Endothelial cell of umbilical vein (primary cell): ENCODE results near the gene GOLGA2. TPM values are rescaled to one million over a fixed set of nuclear protein-coding genes. Genes with fewer than 3 reads are reported as not detected.

Source experiments
- microRNA counts: library from miRNA; unstranded; fragments of <30 nt; microRNA quantifications from one replicate; lab custom pipeline; 2016
- microRNA-seq: library from miRNA; unstranded; fragments of <30 nt; microRNA quantifications from one replicate; pipeline ENCODE4 v1.2.0, GENCODE V29; 2021; ENCODE audit warnings: borderline number of aligned reads, borderline replicate concordance
- polyA plus RNA-seq, 4 experiments: library from polyadenylated mRNA; depleted of rRNA in 3 of 4; stranded (reverse) in 3 of 4; unstranded in 1 of 4; fragments of >200 nt; gene quantifications; 2 replicates each; pipeline versions ENCODE4 v1.2.1 to v1.2.3, GENCODE V29; 2011 to 2012; ENCODE audit warnings: missing spikeins in 1 of 4
- small RNA-seq: library from RNA; depleted of rRNA; stranded (forward); fragments of <200 nt; gene quantifications from one replicate; pipeline ENCODE3, GENCODE V24; 2012; ENCODE audit warnings: low replicate concordance, low read depth; ENCODE audit not compliant: insufficient read depth, insufficient read length
- total RNA-seq: library from RNA; stranded (reverse); gene quantifications from 2 replicates; pipeline ENCODE4 v1.2.3, GENCODE V29; 2021

The GOLGA2 gene
- total and polyA plus RNA-seq, 2 donors (not counting 3 experiments of a cell fraction or from before 2014, with no cell fraction given): 52.3 to 114 TPM

MicroRNAs within 50 kb of the gene (microRNA counts, 767-probe panel; counts per million panel counts)
- 723 counts per million, percentile 96 among the panel's probes with 10 or more counts for microRNA hsa-miR-199b-5p (lab: Ali Mortazavi, UCI)
- microRNA hsa-miR-3154 (lab: Ali Mortazavi, UCI): 723 counts per million, percentile 96 among the panel's probes with 10 or more counts

Small RNAs within 50 kb of the gene (microRNA-seq; reads per million reads assigned to microRNA genes)
- gene MIR199B (1.5 reads per million), gene MIR3154 (not detected)

Small RNAs within 50 kb of the gene (small RNA-seq; reads per million reads assigned to genes)
- gene MIR199B: not detected
- not detected for gene MIR3154

Other genes with a start within 250 kb of the GOLGA2 start
- gene NAIF1, start 208.7 kb downstream of the GOLGA2 start, total RNA-seq: 8.2 and 9.7 TPM in 2 replicates
- gene NAIF1, start 208.7 kb downstream of the GOLGA2 start, polyA plus RNA-seq: 9.7 and 10.1 TPM in 2 replicates
- 20.1 and 20.2 TPM in 2 replicates for gene SLC25A25, start 207.8 kb downstream of the GOLGA2 start, total RNA-seq
- 14.2 and 18.1 TPM in 2 replicates for gene SLC25A25, start 207.8 kb downstream of the GOLGA2 start, polyA plus RNA-seq
- gene PTGES2, start 148.3 kb downstream of the GOLGA2 start, total RNA-seq: 64.2 and 69.6 TPM in 2 replicates
- gene PTGES2, start 148.3 kb downstream of the GOLGA2 start, polyA plus RNA-seq: 69.8 and 69.9 TPM in 2 replicates
- not detected in 2 replicates for gene LCN2, start 126.6 kb downstream of the GOLGA2 start, total RNA-seq
- gene LCN2, start 126.6 kb downstream of the GOLGA2 start, polyA plus RNA-seq: not detected in 2 replicates
- gene BBLN, start 115.7 kb downstream of the GOLGA2 start, total RNA-seq: 51.0 and 53.2 TPM in 2 replicates
- 124 and 206 TPM in 2 replicates for gene BBLN, start 115.7 kb downstream of the GOLGA2 start, polyA plus RNA-seq
- gene CIZ1, start 84.4 kb downstream of the GOLGA2 start, total RNA-seq: 143 and 150 TPM in 2 replicates
- gene CIZ1, start 84.4 kb downstream of the GOLGA2 start, polyA plus RNA-seq: 88.3 and 97.2 TPM in 2 replicates
- 2.9 and 7.9 TPM in 2 replicates for gene DNM1, start 72.6 kb downstream of the GOLGA2 start, total RNA-seq
- 0.59 TPM in 2 replicates for gene DNM1, start 72.6 kb downstream of the GOLGA2 start, polyA plus RNA-seq
- 21.2 and 25.2 TPM in 2 replicates for gene SWI5, start 269 bp upstream of the GOLGA2 start, total RNA-seq
- gene SWI5, start 269 bp upstream of the GOLGA2 start, polyA plus RNA-seq: 58.0 and 62.0 TPM in 2 replicates
- 35.4 and 39.3 TPM in 2 replicates for gene TRUB2, start 46.4 kb upstream of the GOLGA2 start, total RNA-seq
- 17.6 and 21.1 TPM in 2 replicates for gene TRUB2, start 46.4 kb upstream of the GOLGA2 start, polyA plus RNA-seq
- 44.4 and 46.6 TPM in 2 replicates for gene COQ4, start 46.8 kb upstream of the GOLGA2 start, total RNA-seq
- gene COQ4, start 46.8 kb upstream of the GOLGA2 start, polyA plus RNA-seq: 78.1 and 83.2 TPM in 2 replicates
- gene SLC27A4, start 64.5 kb upstream of the GOLGA2 start, total RNA-seq: 35.0 and 36.9 TPM in 2 replicates
- gene SLC27A4, start 64.5 kb upstream of the GOLGA2 start, polyA plus RNA-seq: 29.9 and 31.8 TPM in 2 replicates
- 100 and 101 TPM in 2 replicates for gene URM1, start 95.4 kb upstream of the GOLGA2 start, total RNA-seq
- 86.5 and 98.7 TPM in 2 replicates for gene URM1, start 95.4 kb upstream of the GOLGA2 start, polyA plus RNA-seq
- gene CERCAM, start 144.8 kb upstream of the GOLGA2 start, total RNA-seq: 46.8 and 47.9 TPM in 2 replicates
- gene CERCAM, start 144.8 kb upstream of the GOLGA2 start, polyA plus RNA-seq: 77.8 and 105 TPM in 2 replicates
- gene ODF2, start 180.0 kb upstream of the GOLGA2 start, total RNA-seq: 49.5 and 50.5 TPM in 2 replicates
- 12.8 and 16.7 TPM in 2 replicates for gene ODF2, start 180.0 kb upstream of the GOLGA2 start, polyA plus RNA-seq
- 20.5 and 22.6 TPM in 2 replicates for gene GLE1, start 228.7 kb upstream of the GOLGA2 start, total RNA-seq
- 12.2 and 13.0 TPM in 2 replicates for gene GLE1, start 228.7 kb upstream of the GOLGA2 start, polyA plus RNA-seq